K562 (cell line): ENCODE measurements around the gene CSMD2. TPM values are rescaled to one million over a fixed set of nuclear protein-coding genes. Genes with fewer than 3 reads are reported as not detected.

ENCODE experiments used
- ATAC-seq: fragments of 200-7000 bp; cut with Tn5 transposase; 3 replicates; pipeline ENCODE4 v1.9.1; 2020; ENCODE audit warnings: moderate library complexity
- BruUV-seq: library from RNA; stranded (reverse); fragments of 400-500 nt; replicated peaks from 2 replicates; lab custom pipeline; 2021; lab: Mats Ljungman, UMichigan
- CTCF ChIA-PET: fragments of 300-600 bp; formaldehyde crosslinking; extraction: SDS; loops from one replicate; lab custom pipeline; 2021; ENCODE audit warnings: low intra/inter-chr PET ratio; lab: Yijun Ruan, JAX
- POLR2A ChIA-PET: fragments of 300-600, 350-650 bp; sonication (Branson Sonifier 250); formaldehyde crosslinking; extraction: SDS; loops from one replicate; lab custom pipeline; 2021; ENCODE audit warnings: antibody characterized with exemption, inconsistent platforms; lab: Yijun Ruan, JAX
- DNase-seq, 4 experiments: peaks; one replicate each; pipeline versions ENCODE4 v3.0.0 to v3.0.0-alpha.2; 2011 to 2018; ENCODE audit warnings: low spot score in 3 of 4, mixed read lengths in 3 of 4; ENCODE audit errors: extremely low read depth in 1 of 4
- FAIRE-seq: peaks from 2 replicates; lab custom pipeline; 2011; peaks lifted over from hg19 to GRCh38; lab: Jason Lieb, UNC
- H2AFZ ChIP-seq: 2 replicates; pipeline ENCODE4 v1.6.0; 2011; ENCODE audit warnings: low read depth, low read length, control low read depth, inconsistent platforms
- H3K27ac ChIP-seq: fragments of 200-600 bp; 3 replicates; pipeline ENCODE4 v1.8.0; 2011; ENCODE audit warnings: low read depth, mild to moderate bottlenecking, control low read depth, inconsistent platforms, low read length, moderate library complexity, mixed read lengths; ENCODE audit errors: extremely low read depth
- H3K27me3 ChIP-seq, 2 experiments: fragments of 300-600 bp in 1 of 2; 2 replicates in 1 of 2; 3 replicates in 1 of 2; pipeline versions ENCODE4 v1.6.0 to v1.8.0; 2011; ENCODE audit warnings: inconsistent platforms in 2 of 2, low read length in 2 of 2, mild to moderate bottlenecking in 1 of 2, mixed read lengths in 1 of 2, moderate library complexity in 1 of 2; ENCODE audit not compliant: control insufficient read depth in 2 of 2, insufficient read depth in 2 of 2
- H3K36me3 ChIP-seq: fragments of 300-600 bp; 3 replicates; pipeline ENCODE4 v1.8.0; 2011; ENCODE audit warnings: mild to moderate bottlenecking, low read length, inconsistent platforms; ENCODE audit not compliant: control insufficient read depth, insufficient read depth
- H3K4me1 ChIP-seq, 2 experiments: fragments of 200-600 bp in 1 of 2; replicated peaks in 1 of 2; 2 replicates in 1 of 2; 3 replicates in 1 of 2; pipeline versions ENCODE4 v1.5.1 to v1.8.0; 2011; ENCODE audit warnings: inconsistent platforms in 2 of 2, low read length in 2 of 2, mild to moderate bottlenecking in 1 of 2, mixed read lengths in 1 of 2, moderate library complexity in 1 of 2; ENCODE audit not compliant: control insufficient read depth in 2 of 2, insufficient read depth in 2 of 2
- H3K4me2 ChIP-seq: 2 replicates; pipeline ENCODE4 v1.6.1; 2011; ENCODE audit warnings: low read length, control low read depth, inconsistent platforms, mixed read lengths; ENCODE audit not compliant: insufficient read depth
- H3K4me3 ChIP-seq: fragments of 200-600 bp; sonication (generic), shearing (Covaris generic); 2 replicates; pipeline ENCODE4 v1.5.1; 2016; ENCODE audit warnings: control low read depth, inconsistent platforms
- H3K79me2 ChIP-seq: fragments of 200-600 bp; 3 replicates; pipeline ENCODE4 v1.8.0; 2011; ENCODE audit warnings: low read length, inconsistent platforms; ENCODE audit not compliant: control insufficient read depth, insufficient read depth
- H3K9ac ChIP-seq, 2 experiments: 2 replicates each; pipeline versions ENCODE4 v1.6.0 to v1.6.1; 2011; ENCODE audit warnings: low read depth in 2 of 2, low read length in 2 of 2, control low read depth in 1 of 2, inconsistent platforms in 1 of 2, mild to moderate bottlenecking in 1 of 2, mixed read lengths in 1 of 2; ENCODE audit not compliant: insufficient read depth in 1 of 2
- H3K9me1 ChIP-seq: one replicate; pipeline ENCODE4 v1.6.0; 2011; ENCODE audit warnings: inconsistent platforms, mild to moderate bottlenecking, low read length, moderate library complexity; ENCODE audit not compliant: control insufficient read depth, insufficient read depth
- H3K9me3 ChIP-seq: replicated peaks from 2 replicates; pipeline ENCODE4 v1.5.1; 2011; ENCODE audit warnings: low read depth, low read length, inconsistent platforms; ENCODE audit not compliant: control insufficient read depth, insufficient read depth
- H4K20me1 ChIP-seq: replicated peaks from 2 replicates; pipeline ENCODE4 v1.6.1; 2011; ENCODE audit warnings: low read length, inconsistent platforms, mixed read lengths; ENCODE audit not compliant: control insufficient read depth, insufficient read depth
- CTBP1 ChIP-seq: fragments of 450-650 bp; IDR thresholded peaks from 2 replicates; pipeline ENCODE4 v1.6.1; 2016; ENCODE audit warnings: borderline replicate concordance
- FOS ChIP-seq: IDR thresholded peaks from 3 replicates; pipeline ENCODE4 v1.6.1; 2011; ENCODE audit not compliant: insufficient read length; ENCODE audit errors: extremely low read depth
- HINFP ChIP-seq: fragments of 450-650 bp; conservative IDR thresholded peaks from 2 replicates; pipeline ENCODE4 v1.6.1; 2016; ENCODE audit warnings: missing genetic modification characterization, low read depth, mild to moderate bottlenecking, control low read depth, missing compliant biosample characterization
- ZKSCAN8 ChIP-seq: fragments of 200-800 bp; sonication (Bioruptor generic); IDR thresholded peaks from 2 replicates; pipeline ENCODE4 v1.6.1; 2016; ENCODE audit warnings: missing genetic modification characterization, missing compliant biosample characterization
- ZNF583 ChIP-seq: fragments of 250-450 bp; sonication (Bioruptor Pico); IDR thresholded peaks from 2 replicates; pipeline ENCODE4 v1.4.0; 2020
- WGBS: fragments of 100-300 bp; shearing (Covaris generic); methylation state at CpG from one replicate; pipeline ENCODE4 v1.1.6; 2016; ENCODE audit warnings: low coverage, mixed read lengths; ENCODE audit not compliant: insufficient coverage; ENCODE audit errors: missing lambda C conversion rate; 5-methylcytosine and 5-hydroxymethylcytosine counted together
- in situ Hi-C: fragments of 300-500 bp; cut with MboI; formaldehyde crosslinking; loops from 4 replicates; pipeline ENCODE4 v1.15.0; 2018; ENCODE audit warnings: inconsistent platforms, mixed read lengths
- intact Hi-C: fragments of 100-400 bp; cut with micrococcal nuclease; formaldehyde crosslinking; loops from 2 replicates; pipeline ENCODE4 v1.14.2; 2022
- polyA plus RNA-seq, 8 experiments: library from polyadenylated mRNA; depleted of rRNA in 4 of 8; stranded (reverse) in 5 of 8; unstranded in 3 of 8; fragments of >200 nt; fragmentation: Nextera tagmentation in 2 of 8; fragmentation: Illumina TruSeq in 1 of 8; extraction: Ambion mirVana in 2 of 8; extraction: Trizol in 1 of 8; gene quantifications; 2 replicates each; pipeline versions ENCODE4 v1.2.1 to v1.2.3, GENCODE V29; 2011 to 2014; ENCODE audit warnings: inconsistent platforms in 1 of 8, missing spikeins in 1 of 8
- total RNA-seq, 7 experiments: library from RNA; depleted of rRNA in 6 of 7; stranded (reverse); fragments of >200 nt in 6 of 7; fragmentation: Illumina TruSeq in 2 of 7; extraction: Trizol in 2 of 7; gene quantifications; 2 replicates each; pipeline versions ENCODE4 v1.2.1 to v1.2.3, GENCODE V29; 2011 to 2021; ENCODE audit warnings: low replicate concordance in 1 of 7

Gene CSMD2
- total and polyA plus RNA-seq, 9 of the 15 experiments (the other 6 are each of a cell fraction or from before 2014, with no cell fraction given) = not detected

- TF ChIP-seq HINFP (tag) (no peak), CTBP1 (no peak), FOS (no peak)
- TF ChIP-seq, all 486 proteins: peak for 0
Measured at GRCh38 chr1:33822396-33822795, 342.6 kb downstream of the CSMD2 start (continued).

- H3K9ac ChIP-seq = no peak overlapping the region
- POLR2A ChIA-PET = no interaction called here
- no peak for ATAC-seq
- WGBS = 0% methylated on average over 6 of the region's 6 CpGs
- peaks cover 0 to 6% of the 10 kb centered on the region in 2 experiments; a peak in 2 of 5 replicates for H3K27me3 ChIP-seq
- in situ Hi-C loops (no loop called here), intact Hi-C loops (no loop called here)
- no peak overlapping the region for H2AFZ ChIP-seq
- no peaks in the 10 kb centered on the region for H3K36me3 ChIP-seq
- no peak for DNase-seq
- no peaks in the 10 kb centered on the region for H3K4me1 ChIP-seq
- CTCF ChIA-PET = no interaction called here
- peak; percentile 26; the same call in 1 of the 2 replicates for TF ChIP-seq ZKSCAN8 (CRISPR knock-in tag)
- no peak for TF ChIP-seq ZNF583 (CRISPR knock-in tag)
- H3K9me3 ChIP-seq = no peaks in the 10 kb centered on the region; the same call in 1 of the 2 replicates
- no peak for FAIRE-seq
- H4K20me1 ChIP-seq = no peaks in the 10 kb centered on the region; the same call in 1 of the 2 replicates
- H3K79me2 ChIP-seq = no peaks in the 10 kb centered on the region
- no peak overlapping the region for H3K27ac ChIP-seq
- no peak overlapping the region for H3K4me3 ChIP-seq
- no peak overlapping the region for H3K4me2 ChIP-seq
- H3K9me1 ChIP-seq = no peaks in the 10 kb centered on the region
- no TSS peak for BruUV-seq
Measured at GRCh38 chr1:33821291-33821690, 343.7 kb downstream of the CSMD2 start.
